HepG2 (cell line): ENCODE measurements around the gene CCDC102B. TPM values are rescaled to one million over a fixed set of nuclear protein-coding genes. Genes with fewer than 3 reads are reported as not detected.

Source experiments
- ATAC-seq: fragments of 200-7000 bp; cut with Tn5 transposase; 3 replicates; pipeline ENCODE4 v1.9.1; 2020; ENCODE audit warnings: mild to moderate bottlenecking, moderate library complexity
- BruUV-seq: library from RNA; stranded (reverse); fragments of 400-500 nt; replicated peaks from 2 replicates; lab custom pipeline; 2021; lab: Mats Ljungman, UMichigan
- CTCF ChIA-PET: fragments of 300-600 bp; formaldehyde crosslinking; extraction: SDS; loops from one replicate; lab custom pipeline; 2021; ENCODE audit warnings: low total read pairs, inconsistent platforms, low intra/inter-chr PET ratio; lab: Yijun Ruan, JAX
- POLR2A ChIA-PET: fragments of 350-600 bp; sonication (Branson Sonifier 250); formaldehyde crosslinking; loops from one replicate; lab custom pipeline; 2020; ENCODE audit warnings: antibody characterized with exemption, inconsistent platforms; lab: Yijun Ruan, JAX
- DNase-seq: peaks from one replicate; pipeline ENCODE4 v3.0.0-alpha.2; 2015; ENCODE audit warnings: low spot score
- FAIRE-seq: peaks from 3 replicates; lab custom pipeline; 2011; peaks lifted over from hg19 to GRCh38; lab: Jason Lieb, UNC
- H2AFZ ChIP-seq: one replicate; pipeline ENCODE4 v1.6.1; 2011; ENCODE audit warnings: low read length, inconsistent platforms
- H3K27ac ChIP-seq: fragments of 300-600 bp; 3 replicates; pipeline ENCODE4 v1.8.0; 2011; ENCODE audit warnings: mixed run types, mild to moderate bottlenecking, mixed read lengths, low read length, inconsistent platforms; ENCODE audit not compliant: insufficient read depth; ENCODE audit errors: extremely low read length
- H3K27me3 ChIP-seq, 2 experiments: fragments of 200-600 bp in 1 of 2; 2 replicates in 1 of 2; 3 replicates in 1 of 2; pipeline versions ENCODE4 v1.6.0 to v1.8.0; 2011; ENCODE audit warnings: low read length in 2 of 2, mild to moderate bottlenecking in 2 of 2, moderate library complexity in 2 of 2, inconsistent platforms in 1 of 2; ENCODE audit not compliant: insufficient read depth in 2 of 2, control insufficient read depth in 1 of 2
- H3K36me3 ChIP-seq, 2 experiments: fragments of 200-600 bp in 1 of 2; replicated peaks in 1 of 2; 2 replicates in 1 of 2; 3 replicates in 1 of 2; pipeline versions ENCODE4 v1.5.1 to v1.8.0; 2011; ENCODE audit warnings: low read length in 2 of 2, inconsistent platforms in 1 of 2; ENCODE audit not compliant: insufficient read depth in 2 of 2, control insufficient read depth in 1 of 2
- H3K4me1 ChIP-seq: 2 replicates; pipeline ENCODE4 v1.5.1; 2012; ENCODE audit warnings: low read length, inconsistent platforms; ENCODE audit not compliant: insufficient read depth
- H3K4me2 ChIP-seq: 2 replicates; pipeline ENCODE4 v1.6.0; 2011; ENCODE audit warnings: low read depth, low read length, inconsistent platforms
- H3K4me3 ChIP-seq, 3 experiments: fragments of 200-600 bp in 1 of 3; sonication (generic), shearing (Covaris generic) in 1 of 3; replicated peaks in 1 of 3; 2 replicates each; pipeline ENCODE4 v1.5.1; 2011 to 2016; ENCODE audit warnings: low read length in 3 of 3, inconsistent platforms in 2 of 3, low read depth in 2 of 3, mild to moderate bottlenecking in 2 of 3, control low read depth in 1 of 3, mixed read lengths in 1 of 3; ENCODE audit not compliant: insufficient read depth in 1 of 3
- H3K79me2 ChIP-seq: one replicate; pipeline ENCODE4 v1.6.1; 2011; ENCODE audit warnings: low read length, inconsistent platforms; ENCODE audit not compliant: insufficient read depth
- H3K9ac ChIP-seq: 2 replicates; pipeline ENCODE4 v1.6.0; 2011; ENCODE audit warnings: mild to moderate bottlenecking, low read depth, low read length, inconsistent platforms; ENCODE audit not compliant: insufficient read depth
- H3K9me3 ChIP-seq: 2 replicates; pipeline ENCODE4 v1.5.1; 2012; ENCODE audit warnings: mild to moderate bottlenecking, low read length
- H4K20me1 ChIP-seq: 2 replicates; pipeline ENCODE4 v1.6.0; 2011; ENCODE audit warnings: inconsistent platforms, mild to moderate bottlenecking, low read length, moderate library complexity; ENCODE audit not compliant: insufficient read depth
- GTF2F1 ChIP-seq: fragments of 150-350 bp; IDR thresholded peaks from 2 replicates; pipeline ENCODE4 v1.6.1; 2014; ENCODE audit warnings: low read length
- JUND ChIP-seq: sonication (generic); formaldehyde crosslinking; IDR thresholded peaks from 2 replicates; pipeline ENCODE4 v1.8.0; 2022; ENCODE audit warnings: mild to moderate bottlenecking, missing genetic modification reagents
- RCOR2 ChIP-seq: IDR thresholded peaks from 2 replicates; pipeline ENCODE4 v1.6.1; 2016; ENCODE audit warnings: missing biosample characterization, missing genetic modification reagents
- ZNF343 ChIP-seq: sonication (generic); formaldehyde crosslinking; IDR thresholded peaks from 2 replicates; pipeline ENCODE4 v1.4.0; 2020; ENCODE audit warnings: mild to moderate bottlenecking, missing genetic modification reagents
- ZNF468 ChIP-seq: sonication (generic); formaldehyde crosslinking; IDR thresholded peaks from 2 replicates; pipeline ENCODE4 v1.8.0; 2022; ENCODE audit warnings: mild to moderate bottlenecking, moderate library complexity, missing genetic modification reagents
- ZNF7 ChIP-seq: IDR thresholded peaks from 2 replicates; pipeline ENCODE4 v1.6.1; 2016; ENCODE audit warnings: missing biosample characterization, missing genetic modification reagents
- ZNF879 ChIP-seq: sonication (generic); formaldehyde crosslinking; IDR thresholded peaks from 2 replicates; pipeline ENCODE4 v1.8.1; 2023; ENCODE audit warnings: missing genetic modification reagents
- WGBS: methylation state at CpG from one replicate; pipeline ENCODE4 v1.1.6; 2017; ENCODE audit warnings: low lambda C conversion rate; 5-methylcytosine and 5-hydroxymethylcytosine counted together
- in situ Hi-C: cut with HindIII; loops from 2 replicates; pipeline ENCODE4 v1.10.0; 2017; ENCODE audit warnings: low pct_unique_long_range_greater_than_20kb; ENCODE audit not compliant: extremely low pct_ligation_motif_present
- intact Hi-C: fragments of 100-400 bp; cut with micrococcal nuclease; formaldehyde crosslinking; loops from one replicate; pipeline ENCODE4 v1.10.0; 2022; ENCODE audit not compliant: unreplicated experiment
- polyA plus RNA-seq, 8 experiments: library from polyadenylated mRNA; depleted of rRNA in 3 of 8; stranded (reverse) in 7 of 8; unstranded in 1 of 8; fragments of >200 nt; fragmentation: Illumina TruSeq in 4 of 8; extraction: Trizol in 4 of 8; gene quantifications; 2 replicates each; pipeline versions ENCODE4 v1.2.1 to v1.2.3, GENCODE V29; 2011 to 2016; ENCODE audit warnings: low read depth in 4 of 8, missing spikeins in 1 of 8, mixed read lengths in 1 of 8; ENCODE audit not compliant: insufficient read depth in 1 of 8
- total RNA-seq, 5 experiments: library from RNA; depleted of rRNA; stranded (reverse); fragments of >200 nt; fragmentation: Illumina TruSeq; extraction: Trizol; gene quantifications; 2 replicates each; pipeline ENCODE4 v1.2.3, GENCODE V29; 2016; ENCODE audit warnings: low read depth in 1 of 5
- TF ChIP-seq, protein P1 (sequence below): sonication (generic); formaldehyde crosslinking; IDR thresholded peaks from 2 replicates; pipeline ENCODE4 v1.5.0; 2020; ENCODE audit warnings: mild to moderate bottlenecking, missing genetic modification reagents

The CCDC102B gene
- total and polyA plus RNA-seq, 2 of the 13 experiments (the other 11 are each of a cell fraction or from before 2014, with no cell fraction given), result 2.3 to 3.7 TPM

DNA sequence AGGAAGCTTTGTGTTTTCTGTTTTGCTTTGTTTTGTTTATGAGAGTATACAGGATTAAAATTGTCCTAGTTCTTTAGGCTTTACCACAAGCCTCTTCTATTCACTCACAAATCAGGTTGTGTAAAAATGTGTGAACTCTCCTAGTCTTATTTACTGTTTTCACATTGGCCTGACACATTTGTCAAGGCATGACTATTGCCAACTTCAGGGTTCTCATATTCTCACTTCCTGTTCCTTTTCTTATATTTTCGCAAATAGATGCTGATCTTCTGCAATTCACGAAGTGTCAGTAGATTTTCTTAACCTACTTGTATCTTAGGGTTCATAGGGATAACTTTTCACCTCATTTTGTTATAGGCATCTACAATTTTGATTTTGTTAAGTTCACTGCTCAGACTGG is 67.1 kb downstream of the CCDC102B start (continued):
- TF ChIP-seq, protein P1, sequence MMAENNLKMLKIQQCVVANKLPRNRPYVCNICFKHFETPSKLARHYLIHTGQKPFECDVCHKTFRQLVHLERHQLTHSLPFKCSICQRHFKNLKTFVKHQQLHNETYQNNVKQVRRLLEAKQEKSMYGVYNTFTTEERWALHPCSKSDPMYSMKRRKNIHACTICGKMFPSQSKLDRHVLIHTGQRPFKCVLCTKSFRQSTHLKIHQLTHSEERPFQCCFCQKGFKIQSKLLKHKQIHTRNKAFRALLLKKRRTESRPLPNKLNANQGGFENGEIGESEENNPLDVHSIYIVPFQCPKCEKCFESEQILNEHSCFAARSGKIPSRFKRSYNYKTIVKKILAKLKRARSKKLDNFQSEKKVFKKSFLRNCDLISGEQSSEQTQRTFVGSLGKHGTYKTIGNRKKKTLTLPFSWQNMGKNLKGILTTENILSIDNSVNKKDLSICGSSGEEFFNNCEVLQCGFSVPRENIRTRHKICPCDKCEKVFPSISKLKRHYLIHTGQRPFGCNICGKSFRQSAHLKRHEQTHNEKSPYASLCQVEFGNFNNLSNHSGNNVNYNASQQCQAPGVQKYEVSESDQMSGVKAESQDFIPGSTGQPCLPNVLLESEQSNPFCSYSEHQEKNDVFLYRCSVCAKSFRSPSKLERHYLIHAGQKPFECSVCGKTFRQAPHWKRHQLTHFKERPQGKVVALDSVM (CRISPR knock-in tag), result no peak
- TF ChIP-seq ZNF7 (CRISPR knock-in tag), result no peak
- TF ChIP-seq RCOR2 (CRISPR knock-in tag), result no peak
- TF ChIP-seq GTF2F1, result no peak
- TF ChIP-seq ZNF343 (CRISPR knock-in tag), result no peak
- TF ChIP-seq JUND (CRISPR knock-in tag), result no peak

DNA sequence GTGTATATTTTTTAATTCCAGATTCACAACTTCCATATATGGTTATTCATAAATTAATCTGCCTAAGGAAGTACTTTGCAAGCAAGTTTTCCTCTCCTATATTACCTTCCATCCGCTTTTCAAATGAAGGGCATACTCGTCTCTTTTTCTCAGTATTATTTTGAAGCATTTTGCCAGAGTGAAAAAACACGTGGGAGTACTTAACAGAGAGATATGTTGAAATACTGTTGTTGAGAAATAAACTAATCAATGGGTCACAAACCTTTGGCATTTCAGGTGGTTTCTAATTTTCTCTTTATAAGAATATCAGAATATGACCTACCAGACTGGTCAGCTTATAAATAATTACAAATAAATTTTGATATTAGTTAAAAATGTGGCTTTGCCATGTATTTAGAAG is 67.6 kb downstream of the CCDC102B start:
- Histone ChIP-seq H3K4me1 (no peaks in the 10 kb centered on the region), H3K27me3 (no peaks in the 10 kb centered on the region; a peak in 1 of 5 replicates), H3K79me2 (no peaks in the 10 kb centered on the region), H3K9ac (no peak overlapping the region), H3K27ac (no peak overlapping the region), H2AFZ (no peak overlapping the region), H3K4me3 (no peak overlapping the region), H4K20me1 (no peaks in the 10 kb centered on the region), H3K4me2 (no peak overlapping the region), H3K36me3 (no peaks in the 10 kb centered on the region), H3K9me3 (no peaks in the 10 kb centered on the region)
- DNase-seq (no peak), FAIRE-seq (no peak), ATAC-seq (no peak)
- BruUV-seq, result no TSS peak
- 35% methylated on average over 3 of the region's 3 CpGs for WGBS
- ChIA-PET POLR2A (no interaction called here), CTCF (no interaction called here)
- in situ Hi-C loops (no loop called here), intact Hi-C loops (no loop called here)
- TF ChIP-seq ZNF468 (CRISPR knock-in tag), result no peak
- no peak for TF ChIP-seq ZNF879 (CRISPR knock-in tag)
